ENCODE measurements around the gene UGT1A8.

Gene UGT1A8

GRCh38 chr2:233593201-233593600 lies 24.2 kb upstream of the UGT1A8 start:
- DNase-seq (ENCODE audit: extremely low read depth, low read depth), result no peak
- TF ChIP-seq CTCF (IDR thresholded peaks at IDR 0.05; ENCODE audit: low read depth, low read length), result no peak

GRCh38 chr2:233597522-233597921 lies 19.9 kb upstream of the UGT1A8 start:
- DNase-seq (ENCODE audit: extremely low read depth, low read depth), result no peak

GRCh38 chr2:233598952-233599351 lies 18.5 kb upstream of the UGT1A8 start:
- no peak for DNase-seq (ENCODE audit: extremely low read depth, low read depth)
- TF ChIP-seq CTCF (IDR thresholded peaks at IDR 0.05; ENCODE audit: low read depth, low read length), result no peak

More at GRCh38 chr2:233597522-233597921, 19.9 kb upstream of the UGT1A8 start:
- no peak for TF ChIP-seq CTCF (IDR thresholded peaks at IDR 0.05; ENCODE audit: low read depth, low read length)

GRCh38 chr2:233600386-233600785 lies 17.0 kb upstream of the UGT1A8 start:
- TF ChIP-seq CTCF (IDR thresholded peaks at IDR 0.05; ENCODE audit: low read depth, low read length), result no peak
- DNase-seq (ENCODE audit: extremely low read depth, low read depth), result no peak

GRCh38 chr2:233602076-233602475 lies 15.4 kb upstream of the UGT1A8 start:
- no peak for TF ChIP-seq CTCF (IDR thresholded peaks at IDR 0.05; ENCODE audit: low read depth, low read length)
- no peak for DNase-seq (ENCODE audit: extremely low read depth, low read depth)

GRCh38 chr2:233603520-233603919 lies 13.9 kb upstream of the UGT1A8 start:
- TF ChIP-seq CTCF (IDR thresholded peaks at IDR 0.05; ENCODE audit: low read depth, low read length), result no peak
- DNase-seq (ENCODE audit: extremely low read depth, low read depth), result no peak

GRCh38 chr2:233604826-233605225 lies 12.6 kb upstream of the UGT1A8 start:
- no peak for TF ChIP-seq CTCF (IDR thresholded peaks at IDR 0.05; ENCODE audit: low read depth, low read length)
- DNase-seq (ENCODE audit: extremely low read depth, low read depth), result no peak

Data from AG09319 (cell line).